ENCODE results near the gene NR2F1.

NR2F1 gene

DNA sequence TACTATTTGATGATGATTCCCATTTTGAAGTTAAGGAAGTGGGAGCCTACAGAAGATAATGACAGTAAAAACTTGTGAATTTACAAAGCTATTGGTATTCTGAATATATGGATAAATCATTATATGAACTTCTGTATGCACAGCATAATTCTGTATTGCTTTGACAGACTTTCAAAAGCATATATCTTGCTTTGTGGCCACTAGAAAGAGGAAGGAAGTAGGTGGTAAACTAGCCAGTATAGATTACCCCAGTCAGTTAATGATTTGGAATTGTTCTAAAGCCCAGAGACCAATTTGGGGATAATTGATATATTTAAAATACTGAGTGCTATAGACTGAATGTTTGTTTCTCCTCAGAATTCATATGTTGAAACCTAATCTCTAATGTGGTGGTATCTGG lies 53.0 kb downstream of the NR2F1 start:
- no peak overlapping the region for H3K4me3 ChIP-seq (ENCODE audit: low read length)
- TF ChIP-seq CTCF (conservative IDR thresholded peaks at IDR 0.05; ENCODE audit: low read depth, low read length) = no peak
- no peak for DNase-seq (ENCODE audit: low read depth)

GRCh38 chr5:93636837-93637236 lies 53.8 kb downstream of the NR2F1 start:
- TF ChIP-seq CTCF (conservative IDR thresholded peaks at IDR 0.05; ENCODE audit: low read depth, low read length) = no peak
- DNase-seq (ENCODE audit: low read depth) = no peak
- H3K4me3 ChIP-seq (ENCODE audit: low read length) = no peak overlapping the region

GRCh38 chr5:93637697-93638096 lies 54.7 kb downstream of the NR2F1 start:
- DNase-seq (ENCODE audit: low read depth) = no peak
- no peak overlapping the region for H3K4me3 ChIP-seq (ENCODE audit: low read length)
- TF ChIP-seq CTCF (conservative IDR thresholded peaks at IDR 0.05; ENCODE audit: low read depth, low read length) = no peak

- no peak overlapping the region for H3K4me3 ChIP-seq (ENCODE audit: low read length)
- no peak for TF ChIP-seq CTCF (conservative IDR thresholded peaks at IDR 0.05; ENCODE audit: low read depth, low read length)
- no peak for DNase-seq (ENCODE audit: low read depth)
Measured at GRCh38 chr5:93642526-93642925, 59.5 kb downstream of the NR2F1 start.

Data from retinal pigment epithelial cell (primary cell).